Kidney capillary endothelial cell (primary cell): Measurements from ENCODE around the gene MTA1.

Source experiments
- DNase-seq: peaks from one replicate; pipeline ENCODE4 v3.0.0-alpha.2; 2018; ENCODE audit warnings: low spot score

MTA1 gene

GRCh38 chr14:105498430-105499255, 79.0 kb downstream of the MTA1 start:
- no peak for DNase-seq

- DNase-seq, result no peak
Measured at GRCh38 chr14:105499256-105500035, 79.8 kb downstream of the MTA1 start.

- no peak for DNase-seq
Measured at GRCh38 chr14:105500036-105500725, 80.6 kb downstream of the MTA1 start.

GRCh38 chr14:105500726-105501101, 81.1 kb downstream of the MTA1 start:
- DNase-seq, result no peak

GRCh38 chr14:105501504-105502291, 82.1 kb downstream of the MTA1 start:
- DNase-seq, result no peak

- no peak for DNase-seq
Measured at GRCh38 chr14:105502446-105503295, 83.0 kb downstream of the MTA1 start.

- no peak for DNase-seq
Measured at GRCh38 chr14:105503296-105503640, 83.6 kb downstream of the MTA1 start.

- DNase-seq, result no peak
Measured at GRCh38 chr14:105503935-105504692, 84.5 kb downstream of the MTA1 start.

GRCh38 chr14:105505101-105505500, 85.5 kb downstream of the MTA1 start:
- DNase-seq, result no peak

- DNase-seq, result no peak
Measured at GRCh38 chr14:105507247-105507646, 87.6 kb downstream of the MTA1 start.

GRCh38 chr14:105508069-105508468, 88.4 kb downstream of the MTA1 start:
- DNase-seq, result no peak

GRCh38 chr14:105508601-105509000, 89.0 kb downstream of the MTA1 start:
- no peak for DNase-seq

GRCh38 chr14:105517096-105517495, 97.5 kb downstream of the MTA1 start:
- no peak for DNase-seq

- DNase-seq, result no peak
Measured at GRCh38 chr14:105519946-105520698, 100.5 kb downstream of the MTA1 start.
